Trophoblast cell (in vitro differentiated cells and primary cell): Measurements from ENCODE around the gene DHRSX.

Source experiments
- DNase-seq, 2 donors: peaks; one replicate each; pipeline ENCODE4 v3.0.0-alpha.2; 2016
- H2AFZ ChIP-seq: 2 replicates; pipeline ENCODE4 v1.6.1; 2013; ENCODE audit warnings: low read length, moderate library complexity, mild to moderate bottlenecking; ENCODE audit not compliant: insufficient read depth, poor library complexity
- H2AK5ac ChIP-seq: 2 replicates; pipeline ENCODE4 v1.6.1; 2013; ENCODE audit warnings: mild to moderate bottlenecking, low read length
- H2BK120ac ChIP-seq: 2 replicates; pipeline ENCODE4 v1.6.1; 2013; ENCODE audit warnings: low read length, mild to moderate bottlenecking, moderate library complexity; ENCODE audit not compliant: insufficient read depth, poor library complexity
- H2BK12ac ChIP-seq: 2 replicates; pipeline ENCODE4 v1.6.1; 2013; ENCODE audit warnings: mild to moderate bottlenecking, low read length, moderate library complexity
- H2BK5ac ChIP-seq: 2 replicates; pipeline ENCODE4 v1.6.1; 2013; ENCODE audit warnings: low read length, low read depth, moderate library complexity, mild to moderate bottlenecking; ENCODE audit not compliant: poor library complexity
- H3K14ac ChIP-seq: 2 replicates; pipeline ENCODE4 v1.6.1; 2013; ENCODE audit warnings: mild to moderate bottlenecking, low read length
- H3K18ac ChIP-seq: 2 replicates; pipeline ENCODE4 v1.6.1; 2013; ENCODE audit warnings: mild to moderate bottlenecking, low read length
- H3K23ac ChIP-seq: 2 replicates; pipeline ENCODE4 v1.6.1; 2013; ENCODE audit warnings: low read length
- H3K27ac ChIP-seq: 2 replicates; pipeline ENCODE4 v1.5.1; 2013; ENCODE audit warnings: low read depth, mild to moderate bottlenecking, inconsistent platforms, low read length, moderate library complexity
- H3K27me3 ChIP-seq: 2 replicates; pipeline ENCODE4 v1.6.1; 2013; ENCODE audit warnings: inconsistent platforms, mild to moderate bottlenecking, low read length, moderate library complexity; ENCODE audit not compliant: insufficient read depth
- H3K36me3 ChIP-seq, 2 experiments: 1 replicate in 1 of 2; 2 replicates in 1 of 2; pipeline ENCODE4 v1.6.1; 2013; ENCODE audit warnings: low read length in 2 of 2, mild to moderate bottlenecking in 2 of 2, moderate library complexity in 1 of 2; ENCODE audit not compliant: insufficient read depth in 2 of 2, control insufficient read depth in 1 of 2
- H3K4ac ChIP-seq: 2 replicates; pipeline ENCODE4 v1.6.1; 2013; ENCODE audit warnings: low read depth, mild to moderate bottlenecking, low read length, moderate library complexity
- H3K4me1 ChIP-seq, 2 experiments: 1 replicate in 1 of 2; 2 replicates in 1 of 2; pipeline ENCODE4 v1.6.1; 2013; ENCODE audit warnings: low read length in 2 of 2, mild to moderate bottlenecking in 2 of 2, moderate library complexity in 1 of 2; ENCODE audit not compliant: insufficient read depth in 2 of 2, control insufficient read depth in 1 of 2
- H3K4me2 ChIP-seq: 2 replicates; pipeline ENCODE4 v1.6.1; 2013; ENCODE audit warnings: inconsistent platforms, mild to moderate bottlenecking, low read length, moderate library complexity
- H3K4me3 ChIP-seq: 2 replicates; pipeline ENCODE4 v1.5.1; 2013; ENCODE audit warnings: mild to moderate bottlenecking, low read depth, low read length, inconsistent platforms
- H3K79me1 ChIP-seq: one replicate; pipeline ENCODE4 v1.6.1; 2013; ENCODE audit warnings: low read length
- H3K79me2 ChIP-seq: 2 replicates; pipeline ENCODE4 v1.6.1; 2013; ENCODE audit warnings: low read length, mild to moderate bottlenecking; ENCODE audit not compliant: control insufficient read depth, insufficient read depth, poor library complexity
- H3K9ac ChIP-seq: 2 replicates; pipeline ENCODE4 v1.6.1; 2013; ENCODE audit warnings: mild to moderate bottlenecking, low read length
- H3K9me3 ChIP-seq: 2 replicates; pipeline ENCODE4 v1.6.1; 2013; ENCODE audit warnings: low read depth, mild to moderate bottlenecking, control low read depth, inconsistent platforms, low read length; ENCODE audit not compliant: insufficient read depth
- H4K12ac ChIP-seq: 2 replicates; pipeline ENCODE4 v1.6.1; 2013; ENCODE audit warnings: low read depth, mild to moderate bottlenecking, low read length, moderate library complexity
- H4K8ac ChIP-seq: 2 replicates; pipeline ENCODE4 v1.6.1; 2013; ENCODE audit warnings: low read depth, mild to moderate bottlenecking, low read length, moderate library complexity
- H4K91ac ChIP-seq: one replicate; pipeline ENCODE4 v1.6.1; 2013; ENCODE audit warnings: low read depth, mild to moderate bottlenecking, low read length, moderate library complexity
- WGBS: extraction: QIAGEN DNeasy Blood & Tissue Kit; methylation state at CpG from one replicate; pipeline ENCODE4 v1.1.7; 2013; ENCODE audit warnings: missing lambda C conversion rate; ENCODE audit not compliant: insufficient read length, insufficient coverage; ENCODE audit errors: extremely low coverage; 5-methylcytosine and 5-hydroxymethylcytosine counted together

DHRSX gene

GRCh38 chrX:2332252-2332651, 168.5 kb downstream of the DHRSX start:
- H3K79me1 ChIP-seq, result no peaks in the 10 kb centered on the region
- H3K4me2 ChIP-seq, result no peak overlapping the region
- no peak overlapping the region for H3K4me3 ChIP-seq
- H3K18ac ChIP-seq, result no peak overlapping the region
- H4K12ac ChIP-seq, result no peak overlapping the region
- no peak overlapping the region for H4K8ac ChIP-seq
- H3K4ac ChIP-seq, result no peak overlapping the region
- no CpG with 5 or more reads among the region's 4 CpGs for WGBS
- no peak overlapping the region for H3K23ac ChIP-seq
- no peak overlapping the region for H3K9ac ChIP-seq
- no peaks in the 10 kb centered on the region for H3K79me2 ChIP-seq
- H4K91ac ChIP-seq, result no peak overlapping the region
- no peak overlapping the region for H2BK12ac ChIP-seq
- no peaks in the 10 kb centered on the region for H3K27me3 ChIP-seq
- no peak overlapping the region for H3K27ac ChIP-seq
- no peaks in the 10 kb centered on the region for H3K9me3 ChIP-seq
- no peak overlapping the region for H3K14ac ChIP-seq
- H2BK5ac ChIP-seq, result no peak overlapping the region
- no peaks in the 10 kb centered on the region for H3K36me3 ChIP-seq
- no peak for DNase-seq
- H3K4me1 ChIP-seq, result no peaks in the 10 kb centered on the region
- no peak overlapping the region for H2AK5ac ChIP-seq
- H2AFZ ChIP-seq, result no peak overlapping the region
- no peak overlapping the region for H2BK120ac ChIP-seq

- H2BK5ac ChIP-seq, result no peak overlapping the region
- no peak overlapping the region for H3K18ac ChIP-seq
- DNase-seq, result no peak
- no CpG with 5 or more reads among the region's 3 CpGs for WGBS
- no peaks in the 10 kb centered on the region for H3K9me3 ChIP-seq
- H3K9ac ChIP-seq, result no peak overlapping the region
- no peak overlapping the region for H4K91ac ChIP-seq
- no peaks in the 10 kb centered on the region for H3K79me2 ChIP-seq
- no peaks in the 10 kb centered on the region for H3K79me1 ChIP-seq
- no peaks in the 10 kb centered on the region for H3K27me3 ChIP-seq
- no peak overlapping the region for H2BK120ac ChIP-seq
- H3K4me3 ChIP-seq, result no peak overlapping the region
- H2AK5ac ChIP-seq, result no peak overlapping the region
- H4K8ac ChIP-seq, result no peak overlapping the region
- no peak overlapping the region for H3K27ac ChIP-seq
- H3K4me1 ChIP-seq, result no peaks in the 10 kb centered on the region
- H3K23ac ChIP-seq, result no peak overlapping the region
- no peaks in the 10 kb centered on the region for H3K36me3 ChIP-seq
- no peak overlapping the region for H4K12ac ChIP-seq
- H3K4me2 ChIP-seq, result no peak overlapping the region
- no peak overlapping the region for H3K14ac ChIP-seq
- H3K4ac ChIP-seq, result no peak overlapping the region
- H2AFZ ChIP-seq, result no peak overlapping the region
- no peak overlapping the region for H2BK12ac ChIP-seq
Observed at GRCh38 chrX:2330910-2331309, 169.9 kb downstream of the DHRSX start.

- Histone ChIP-seq H3K14ac (no peak overlapping the region), H3K79me2 (no peaks in the 10 kb centered on the region), H3K27ac (no peak overlapping the region), H2AK5ac (no peak overlapping the region), H3K4me1 (no peaks in the 10 kb centered on the region), H3K18ac (no peak overlapping the region), H2BK12ac (no peak overlapping the region), H3K4me3 (no peak overlapping the region), H2BK5ac (no peak overlapping the region), H2AFZ (no peak overlapping the region), H2BK120ac (no peak overlapping the region), H3K4me2 (no peak overlapping the region), H3K9ac (no peak overlapping the region), H3K4ac (no peak overlapping the region), H3K36me3 (no peaks in the 10 kb centered on the region), H3K23ac (no peak overlapping the region), H3K9me3 (no peaks in the 10 kb centered on the region), H3K27me3 (no peaks in the 10 kb centered on the region), H4K12ac (no peak overlapping the region), H3K79me1 (no peaks in the 10 kb centered on the region), H4K8ac (no peak overlapping the region), H4K91ac (no peak overlapping the region)
- WGBS, result no CpG with 5 or more reads among the region's 2 CpGs
- no peak for DNase-seq
Observed at GRCh38 chrX:2330487-2330886, 170.3 kb downstream of the DHRSX start.

- H3K14ac ChIP-seq, result no peak overlapping the region
- no peaks in the 10 kb centered on the region for H3K79me1 ChIP-seq
- H2BK12ac ChIP-seq, result no peak overlapping the region
- no peaks in the 10 kb centered on the region for H3K4me1 ChIP-seq
- H3K18ac ChIP-seq, result no peak overlapping the region
- no peak overlapping the region for H4K91ac ChIP-seq
- H4K8ac ChIP-seq, result no peak overlapping the region
- no peak for DNase-seq
- H3K27me3 ChIP-seq, result no peaks in the 10 kb centered on the region
- no peak overlapping the region for H3K9ac ChIP-seq
- no peaks in the 10 kb centered on the region for H3K36me3 ChIP-seq
- no peaks in the 10 kb centered on the region for H3K79me2 ChIP-seq
- H3K4me3 ChIP-seq, result no peak overlapping the region
- H2AFZ ChIP-seq, result no peak overlapping the region
- no peak overlapping the region for H3K4ac ChIP-seq
- no peak overlapping the region for H2AK5ac ChIP-seq
- H2BK120ac ChIP-seq, result no peak overlapping the region
- no peak overlapping the region for H3K23ac ChIP-seq
- H3K4me2 ChIP-seq, result no peak overlapping the region
- no peaks in the 10 kb centered on the region for H3K9me3 ChIP-seq
- WGBS, result no CpG with 5 or more reads among the region's 5 CpGs
- H2BK5ac ChIP-seq, result no peak overlapping the region
- H4K12ac ChIP-seq, result no peak overlapping the region
- no peak overlapping the region for H3K27ac ChIP-seq
Observed at GRCh38 chrX:2327423-2327822, 173.4 kb downstream of the DHRSX start.
